Measurements from ENCODE around the gene CENPV. TPM values are rescaled to one million over a fixed set of nuclear protein-coding genes. Genes with fewer than 3 reads are reported as not detected.
"Not testable (repeated sequence)": the region's sequence is repeated elsewhere in the genome, so short reads cannot be mapped to it uniquely, and the experiment has no call there.

CENPV gene
- total RNA-seq, 4 donors from 2014 or later = 35.5 to 74.4 (median 53.5) TPM

GRCh38 chr17:16313139-16314090, 39.9 kb downstream of the CENPV start:
- Histone ChIP-seq H3K36me3 (no peaks in the 10 kb centered on the region), H3K27me3 (no peaks in the 10 kb centered on the region), H3K4me1 (no peaks in the 10 kb centered on the region), H3K9me3 (no peaks in the 10 kb centered on the region), H3K27ac (no peak overlapping the region), H3K4me3 (no peak overlapping the region)
- DNase-seq = no peak
- TF ChIP-seq POLR2A (IDR thresholded peaks at IDR 0.05) = no peak
- TF ChIP-seq CTCF (IDR thresholded peaks at IDR 0.05) = no peak
- intact Hi-C loops (cut with DNase I; ENCODE audit: low total_unique reads) = no loop called here

- H3K27ac ChIP-seq; intact Hi-C loops (cut with DNase I; ENCODE audit: low total_unique reads): not testable (repeated sequence)
Measured at GRCh38 chr17:16312061-16312460, 41.2 kb downstream of the CENPV start.

GRCh38 chr17:16306211-16306610, 47.1 kb downstream of the CENPV start:
- H3K36me3 ChIP-seq = no peaks in the 10 kb centered on the region
- H3K27ac ChIP-seq = no peak overlapping the region
- H3K4me3 ChIP-seq = no peak overlapping the region
- no peak for TF ChIP-seq POLR2A (IDR thresholded peaks at IDR 0.05)
- no peak for TF ChIP-seq CTCF (IDR thresholded peaks at IDR 0.05)
- H3K27me3 ChIP-seq = no peaks in the 10 kb centered on the region
- DNase-seq = no peak
- no peaks in the 10 kb centered on the region for H3K9me3 ChIP-seq
- no peaks in the 10 kb centered on the region for H3K4me1 ChIP-seq
- intact Hi-C loops (cut with DNase I; ENCODE audit: low total_unique reads) = no loop called here

More at GRCh38 chr17:16312061-16312460, 41.2 kb downstream of the CENPV start:
- not testable (repeated sequence) for H3K27me3 ChIP-seq, H3K36me3 ChIP-seq, H3K4me3 ChIP-seq, H3K4me1 ChIP-seq, DNase-seq, H3K9me3 ChIP-seq

GRCh38 chr17:16304830-16305229, 48.4 kb downstream of the CENPV start:
- no peak for DNase-seq
- H3K36me3 ChIP-seq = no peaks in the 10 kb centered on the region
- H3K9me3 ChIP-seq = no peaks in the 10 kb centered on the region
- no peak for TF ChIP-seq CTCF (IDR thresholded peaks at IDR 0.05)
- no peak for TF ChIP-seq POLR2A (IDR thresholded peaks at IDR 0.05)
- H3K4me3 ChIP-seq = no peak overlapping the region
- intact Hi-C loops (cut with DNase I; ENCODE audit: low total_unique reads) = no loop called here
- no peaks in the 10 kb centered on the region for H3K4me1 ChIP-seq
- no peaks in the 10 kb centered on the region for H3K27me3 ChIP-seq
- no peak overlapping the region for H3K27ac ChIP-seq

- no peaks in the 10 kb centered on the region for H3K27me3 ChIP-seq
- H3K36me3 ChIP-seq = no peaks in the 10 kb centered on the region
- intact Hi-C loops (cut with DNase I; ENCODE audit: low total_unique reads) = no loop called here
- H3K9me3 ChIP-seq = no peaks in the 10 kb centered on the region
- H3K27ac ChIP-seq = no peak overlapping the region
- H3K4me1 ChIP-seq = no peaks in the 10 kb centered on the region
- DNase-seq = no peak
- H3K4me3 ChIP-seq = no peak overlapping the region
- no peak for TF ChIP-seq POLR2A (IDR thresholded peaks at IDR 0.05)
Measured at GRCh38 chr17:16302856-16303255, 50.4 kb downstream of the CENPV start.

All from uterus (tissue), 4 donors.